GM19372 (cell line): Measurements from ENCODE around the gene EFCAB6.

Experiments
- ATAC-seq: cut with Tn5 transposase; IDR thresholded peaks from one replicate; pipeline ENCODE4 v1.9.1; 2021; ENCODE audit warnings: mild to moderate bottlenecking, low read depth, moderate library complexity; ENCODE audit not compliant: unreplicated experiment

The EFCAB6 gene, protein sequence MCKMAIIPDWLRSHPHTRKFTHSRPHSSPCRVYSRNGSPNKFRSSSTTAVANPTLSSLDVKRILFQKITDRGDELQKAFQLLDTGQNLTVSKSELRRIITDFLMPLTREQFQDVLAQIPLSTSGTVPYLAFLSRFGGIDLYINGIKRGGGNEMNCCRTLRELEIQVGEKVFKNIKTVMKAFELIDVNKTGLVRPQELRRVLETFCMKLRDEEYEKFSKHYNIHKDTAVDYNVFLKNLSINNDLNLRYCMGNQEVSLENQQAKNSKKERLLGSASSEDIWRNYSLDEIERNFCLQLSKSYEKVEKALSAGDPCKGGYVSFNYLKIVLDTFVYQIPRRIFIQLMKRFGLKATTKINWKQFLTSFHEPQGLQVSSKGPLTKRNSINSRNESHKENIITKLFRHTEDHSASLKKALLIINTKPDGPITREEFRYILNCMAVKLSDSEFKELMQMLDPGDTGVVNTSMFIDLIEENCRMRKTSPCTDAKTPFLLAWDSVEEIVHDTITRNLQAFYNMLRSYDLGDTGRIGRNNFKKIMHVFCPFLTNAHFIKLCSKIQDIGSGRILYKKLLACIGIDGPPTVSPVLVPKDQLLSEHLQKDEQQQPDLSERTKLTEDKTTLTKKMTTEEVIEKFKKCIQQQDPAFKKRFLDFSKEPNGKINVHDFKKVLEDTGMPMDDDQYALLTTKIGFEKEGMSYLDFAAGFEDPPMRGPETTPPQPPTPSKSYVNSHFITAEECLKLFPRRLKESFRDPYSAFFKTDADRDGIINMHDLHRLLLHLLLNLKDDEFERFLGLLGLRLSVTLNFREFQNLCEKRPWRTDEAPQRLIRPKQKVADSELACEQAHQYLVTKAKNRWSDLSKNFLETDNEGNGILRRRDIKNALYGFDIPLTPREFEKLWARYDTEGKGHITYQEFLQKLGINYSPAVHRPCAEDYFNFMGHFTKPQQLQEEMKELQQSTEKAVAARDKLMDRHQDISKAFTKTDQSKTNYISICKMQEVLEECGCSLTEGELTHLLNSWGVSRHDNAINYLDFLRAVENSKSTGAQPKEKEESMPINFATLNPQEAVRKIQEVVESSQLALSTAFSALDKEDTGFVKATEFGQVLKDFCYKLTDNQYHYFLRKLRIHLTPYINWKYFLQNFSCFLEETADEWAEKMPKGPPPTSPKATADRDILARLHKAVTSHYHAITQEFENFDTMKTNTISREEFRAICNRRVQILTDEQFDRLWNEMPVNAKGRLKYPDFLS (N-terminal part only)

DNA sequence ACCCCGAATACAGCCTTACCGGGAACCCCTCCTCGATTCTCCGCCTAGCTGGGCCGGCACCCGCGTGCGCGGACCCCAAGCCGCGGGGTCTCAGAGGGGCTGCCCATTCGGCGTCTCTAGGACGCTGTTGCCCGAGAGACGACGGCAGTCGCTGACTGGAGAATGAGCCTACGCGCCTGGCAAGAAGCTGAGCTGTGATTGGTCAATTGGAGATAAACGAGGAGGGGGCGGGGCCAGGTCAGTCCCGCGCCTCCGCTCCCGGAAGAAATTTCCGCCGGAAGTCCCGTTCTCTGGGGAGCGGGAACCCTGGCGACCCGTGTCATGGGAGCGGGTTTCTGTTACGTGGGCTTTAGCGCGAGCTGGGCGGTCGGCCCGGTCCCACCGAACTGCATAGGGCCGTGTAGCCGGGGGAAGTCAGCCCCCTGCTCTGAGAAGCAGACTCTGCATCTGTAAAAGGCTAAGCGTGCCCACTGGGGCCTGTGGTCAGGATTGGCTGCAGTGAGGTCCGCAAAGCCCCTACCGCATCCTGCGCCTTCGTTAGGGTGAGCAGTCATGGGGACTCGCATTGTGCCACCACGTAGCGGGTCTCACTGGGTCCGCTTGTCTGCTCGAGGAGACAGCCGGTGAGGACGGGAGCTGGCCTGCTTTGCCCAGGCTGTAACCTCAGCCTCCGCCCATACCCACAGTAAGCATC, at the start of gene EFCAB6:
TSS of gene EFCAB6 (minus strand) at position 157 of the 694 bp plus-strand sequence. CDS start 29,987 bp downstream, outside the sequence.
- ATAC-seq = peak; percentile 89

- ATAC-seq = no peak
Observed at GRCh38 chr22:43861529-43861928, 49.4 kb upstream of the EFCAB6 start.

GRCh38 chr22:43860831-43861230, 48.7 kb upstream of the EFCAB6 start:
- no peak for ATAC-seq

DNA sequence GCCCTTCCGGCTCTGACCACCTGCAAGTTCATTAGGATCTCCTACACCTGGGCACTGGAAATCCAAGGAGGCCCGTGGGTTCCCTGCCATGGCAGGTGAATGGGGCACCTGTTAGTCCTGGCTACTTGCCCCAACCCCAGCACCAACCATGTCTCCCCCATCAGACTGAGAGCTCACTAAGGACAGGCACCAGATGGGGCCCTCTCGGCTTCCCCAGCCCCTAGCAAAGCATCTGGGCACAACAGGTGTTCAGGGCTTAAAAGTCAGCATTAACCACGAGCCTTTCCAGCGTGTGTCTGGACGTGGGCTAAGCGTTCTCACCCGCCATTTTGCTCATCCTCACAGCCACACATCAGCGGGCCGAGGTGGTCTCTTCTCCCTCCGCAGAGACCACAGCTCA, 48.0 kb upstream of the EFCAB6 start:
- no peak for ATAC-seq

GRCh38 chr22:43859621-43860020, 47.5 kb upstream of the EFCAB6 start:
- ATAC-seq = no peak

DNA sequence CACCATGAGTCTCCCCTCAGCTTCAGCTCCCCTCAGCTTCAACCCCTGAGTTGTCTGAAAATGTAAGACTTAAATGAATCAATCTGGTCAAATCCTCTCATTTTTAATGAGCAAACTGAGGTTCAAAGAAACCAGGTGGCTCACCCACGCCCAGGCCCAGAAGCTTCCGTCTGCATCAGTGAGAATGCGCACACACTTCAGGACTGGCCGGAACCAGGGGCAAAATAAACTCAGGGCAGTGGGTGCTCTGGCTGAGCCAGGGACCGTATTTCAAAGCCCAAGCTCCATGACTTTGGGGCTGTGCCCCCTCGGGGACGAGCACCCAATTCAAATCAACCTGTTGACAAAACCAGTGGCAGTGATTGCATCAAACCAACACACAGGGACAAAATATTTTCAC, 47.1 kb upstream of the EFCAB6 start:
- ATAC-seq = no peak

GRCh38 chr22:43858156-43858895, 46.2 kb upstream of the EFCAB6 start:
- no peak for ATAC-seq

DNA sequence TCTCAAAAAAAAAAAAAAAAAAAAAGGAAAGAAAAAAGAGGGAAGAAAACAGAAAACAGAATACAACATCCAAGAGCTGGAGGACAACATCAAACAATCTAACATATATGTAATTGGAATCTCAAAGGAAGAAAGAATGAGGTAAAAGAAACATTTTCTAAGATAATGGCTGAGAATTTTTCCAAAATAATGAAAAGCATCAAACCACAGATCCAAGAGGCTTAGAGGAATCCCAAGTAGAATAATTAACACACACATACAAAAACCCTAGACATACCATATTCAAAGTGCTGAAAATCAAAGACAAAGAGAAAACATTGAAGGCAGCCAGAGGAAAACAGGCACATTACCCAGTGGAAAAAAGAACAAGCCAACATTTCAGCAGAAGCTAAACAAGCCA, 45.3 kb upstream of the EFCAB6 start:
- ATAC-seq = no peak

- no peak for ATAC-seq
Observed at GRCh38 chr22:43855431-43855830, 43.3 kb upstream of the EFCAB6 start.

GRCh38 chr22:43854786-43855271, 42.7 kb upstream of the EFCAB6 start:
- ATAC-seq = no peak

- ATAC-seq = no peak
Observed at GRCh38 chr22:43854121-43854785, 42.1 kb upstream of the EFCAB6 start.

DNA sequence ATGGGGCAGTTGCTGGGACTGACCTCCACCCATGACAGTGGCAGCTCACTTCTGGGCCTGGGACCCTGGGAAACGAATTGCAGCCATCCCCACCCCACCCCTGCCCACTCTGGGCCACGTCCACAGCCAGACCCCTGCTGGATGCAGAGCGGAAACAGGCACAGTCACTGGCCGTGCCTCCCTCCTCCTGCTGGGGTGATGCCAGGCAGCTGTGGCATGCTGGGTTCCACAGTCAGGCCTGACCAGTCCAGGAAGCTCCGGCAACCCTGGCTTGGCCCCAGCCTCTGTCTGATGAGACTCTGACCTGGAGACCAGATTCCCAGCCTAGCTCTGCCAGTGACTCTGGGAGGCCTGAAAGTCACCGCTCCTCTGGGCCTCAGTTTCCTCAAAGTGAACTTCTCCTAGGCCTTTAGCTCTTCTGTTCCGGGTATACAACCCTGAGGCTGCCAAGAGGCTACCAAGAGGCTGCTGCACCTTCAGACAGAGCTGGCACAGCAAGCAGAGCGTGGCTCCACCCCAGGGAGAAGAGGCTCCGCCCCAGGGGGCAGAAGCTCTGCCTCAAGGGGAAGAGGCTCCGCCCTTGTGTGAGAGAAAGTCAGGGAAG, 41.3 kb upstream of the EFCAB6 start:
- no peak for ATAC-seq

DNA sequence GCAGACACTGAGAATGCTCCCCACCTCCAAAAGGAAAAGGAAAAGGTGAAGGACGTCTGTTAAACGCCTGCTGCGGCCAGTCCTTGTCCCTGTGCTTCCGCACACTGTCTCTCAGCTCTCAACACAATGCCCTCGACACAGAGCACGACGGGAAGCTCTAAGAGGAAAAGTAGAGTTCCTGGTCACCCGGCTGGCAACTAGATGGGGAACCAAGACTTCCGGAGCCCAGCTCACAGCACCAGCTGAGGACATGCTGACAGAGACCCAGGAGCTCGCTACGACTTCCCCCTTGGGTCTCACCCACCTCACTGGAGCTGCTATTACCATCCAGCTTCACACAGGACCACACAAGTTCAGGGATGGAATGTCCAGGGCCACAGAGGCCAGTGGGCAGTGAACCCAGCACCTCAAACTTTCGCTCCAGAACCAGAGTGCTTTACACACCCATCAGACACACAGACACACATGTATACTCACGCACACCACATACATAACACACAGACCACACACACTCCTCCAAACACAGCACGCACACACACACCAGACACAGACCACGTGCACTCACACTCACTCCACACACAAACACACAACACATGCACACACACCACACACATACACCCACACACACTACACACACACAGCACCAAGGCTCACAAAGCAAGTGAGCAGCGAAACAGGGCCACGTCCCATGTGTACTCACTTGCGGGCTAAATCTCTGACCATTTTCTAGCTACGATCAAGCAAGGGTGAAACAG, 40.6 kb upstream of the EFCAB6 start:
- no peak for ATAC-seq

DNA sequence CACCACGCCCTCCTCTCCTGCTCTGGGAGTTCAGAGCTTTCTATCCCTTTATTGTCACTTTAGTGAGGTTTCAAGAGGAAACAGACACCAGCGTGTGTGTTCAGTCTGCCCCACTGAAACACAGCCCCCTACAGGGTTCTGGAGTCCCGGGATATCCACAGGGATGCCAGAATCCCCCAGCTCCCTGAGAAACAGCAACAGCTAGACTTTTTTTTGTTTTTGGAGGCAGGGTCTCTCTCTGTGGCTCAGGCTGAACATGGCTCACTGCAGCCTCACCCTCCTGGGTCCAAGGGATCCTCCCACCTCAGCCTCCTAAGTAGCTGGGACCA, 39.8 kb upstream of the EFCAB6 start:
- ATAC-seq = no peak

- ATAC-seq = no peak
Observed at GRCh38 chr22:43851058-43851978, 39.2 kb upstream of the EFCAB6 start.

GRCh38 chr22:43850529-43850928, 38.4 kb upstream of the EFCAB6 start:
- ATAC-seq = no peak

- no peak for ATAC-seq
Observed at GRCh38 chr22:43849731-43850130, 37.6 kb upstream of the EFCAB6 start.
